NOMO-1 treated with dmso at 0.1 percent for 144 hours (cell line): ENCODE measurements around the gene AMMECR1.
"Not testable (repeated sequence)": the region's sequence is repeated elsewhere in the genome, so short reads cannot be mapped to it uniquely, and the experiment has no call there.

Experiments used
- DNase-seq: peaks from one replicate; lab custom pipeline; 2025; ENCODE audit not compliant: unreplicated experiment; lab: John Stamatoyannopoulos, UW

AMMECR1 gene

DNA sequence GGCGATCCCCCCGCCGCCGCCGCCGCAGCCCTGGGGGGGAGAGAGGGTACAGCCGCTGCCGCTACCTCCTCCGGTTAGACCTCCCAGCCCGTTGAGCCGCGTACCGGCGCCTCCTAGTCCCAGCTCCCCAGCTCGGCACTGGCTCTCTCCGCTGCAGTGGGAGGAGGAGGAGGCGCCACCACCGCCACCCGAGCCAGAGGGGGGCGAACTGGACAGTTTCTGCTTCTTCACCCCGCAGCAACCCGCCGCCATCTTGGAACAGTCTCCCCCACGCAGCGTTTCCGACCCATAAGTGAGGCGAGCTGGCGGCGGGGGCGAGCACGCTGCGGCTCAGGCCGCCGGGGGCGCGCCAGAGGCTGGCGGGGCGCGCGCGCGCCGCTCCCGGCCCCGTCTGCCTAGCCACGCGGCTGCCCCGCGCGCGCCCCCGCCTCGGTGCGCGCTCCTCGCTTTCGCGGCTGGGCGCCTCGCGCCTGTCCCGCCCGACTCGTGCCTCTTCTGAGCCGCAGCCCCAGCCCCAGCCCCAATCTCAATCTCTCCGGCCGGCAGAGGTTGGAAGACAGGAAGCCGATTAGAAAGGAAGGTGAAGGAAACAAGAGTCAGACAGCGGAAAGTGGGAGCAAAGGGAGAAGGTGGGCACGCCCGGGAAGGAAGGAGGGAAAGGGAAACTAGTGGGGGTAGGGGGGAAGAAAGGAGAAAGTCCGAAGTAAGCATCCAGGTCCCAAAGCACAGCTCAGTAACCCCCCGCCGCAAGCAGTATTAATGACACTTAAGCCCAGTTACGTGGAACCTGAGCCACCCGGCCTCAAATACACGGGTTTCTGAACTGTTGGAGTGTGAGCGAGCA, at the start of gene AMMECR1:
Gene AMMECR1, minus strand, starts transcription at position 266 of the 844 bp plus-strand sequence. Its CDS starts 14 bp downstream, at position 252.
- peak; percentile 48 for DNase-seq

GRCh38 chrX:110363244-110363643, 45.4 kb upstream of the AMMECR1 start:
- DNase-seq, result no peak

DNA sequence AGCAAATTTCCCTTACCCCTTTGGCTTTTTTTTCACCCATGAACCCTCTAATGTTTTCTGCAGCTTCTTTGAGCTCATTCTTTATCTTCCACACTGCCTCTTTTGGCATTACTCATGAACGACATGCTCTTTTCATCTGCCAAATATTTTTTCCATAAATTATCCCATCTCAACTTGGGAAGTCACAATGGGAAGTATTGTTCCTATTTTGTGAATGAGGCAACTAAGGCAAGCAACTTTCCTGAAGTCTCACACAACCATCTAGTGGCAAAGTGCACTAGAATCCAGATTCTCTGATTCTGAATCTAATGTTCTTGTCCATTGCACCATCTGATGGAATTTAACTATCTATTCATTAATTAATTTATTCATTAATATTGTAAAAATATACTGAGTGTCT, 41.4 kb upstream of the AMMECR1 start:
- DNase-seq, result no peak

- DNase-seq, result no peak
Measured at GRCh38 chrX:110358548-110358947, 40.7 kb upstream of the AMMECR1 start, which contains the start of gene RTL9. Gene RTL9 (plus strand): TSS chrX:110358848. CDS start chrX:110450618, 91,770 bp downstream.

DNA sequence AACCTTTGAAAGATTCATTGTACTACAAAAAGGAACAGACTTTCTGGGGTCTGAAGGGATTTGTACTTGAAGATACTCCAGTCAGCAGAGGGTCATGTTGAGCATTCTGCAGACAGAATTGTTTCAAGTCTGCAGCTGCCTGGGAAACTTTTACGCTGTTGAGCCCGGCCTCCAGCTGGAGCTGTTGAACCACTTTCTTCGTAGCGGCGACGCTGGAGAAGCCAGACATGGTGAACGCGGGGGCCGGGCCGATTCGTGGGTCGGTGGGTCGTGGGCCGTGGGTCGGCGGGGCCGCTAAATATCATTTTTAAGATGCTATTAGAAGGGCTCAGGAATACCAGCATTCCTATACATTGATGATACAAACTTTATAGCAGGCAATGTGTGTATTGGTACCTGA, 28.8 kb upstream of the AMMECR1 start:
- DNase-seq, result no peak

DNA sequence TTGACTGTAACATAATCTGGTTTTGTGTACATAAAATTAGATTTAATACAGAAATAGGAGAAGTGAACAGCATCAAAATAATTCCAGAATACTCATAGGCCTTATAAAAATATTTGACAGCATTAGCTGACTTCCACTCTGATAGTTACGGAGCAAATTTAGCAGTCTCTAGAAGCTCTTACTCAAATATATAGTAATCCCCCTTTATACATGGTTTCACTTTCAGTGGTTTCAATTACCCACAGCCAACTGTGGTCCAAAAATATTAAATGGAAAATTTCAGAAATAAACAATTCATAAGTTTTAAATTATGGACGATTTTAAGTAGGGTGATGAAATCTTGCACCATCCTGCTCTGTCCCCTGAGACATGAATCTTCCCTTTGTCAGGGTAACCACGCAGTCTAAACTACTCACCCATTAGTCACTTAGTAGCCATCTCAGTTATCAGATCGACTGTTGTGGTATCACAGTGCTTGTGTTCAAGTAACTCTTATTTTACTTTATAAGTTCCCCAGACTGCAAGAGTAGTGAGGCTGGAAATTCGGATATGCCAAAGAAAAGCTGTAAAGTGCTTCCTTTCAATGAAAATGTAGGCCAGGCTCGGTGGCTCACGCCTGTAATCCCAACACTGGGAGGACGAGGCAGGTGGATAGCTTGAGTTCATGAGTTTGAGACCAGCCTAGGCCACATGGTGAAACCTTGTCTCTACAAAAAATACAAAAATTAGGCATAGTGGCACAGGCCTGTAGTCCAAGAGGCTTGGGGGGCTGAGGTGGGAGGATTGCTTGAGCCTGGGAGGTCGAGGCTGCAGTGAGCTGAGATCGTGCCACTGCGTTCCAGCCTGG, 23.5 kb upstream of the AMMECR1 start:
- DNase-seq, result no peak

DNA sequence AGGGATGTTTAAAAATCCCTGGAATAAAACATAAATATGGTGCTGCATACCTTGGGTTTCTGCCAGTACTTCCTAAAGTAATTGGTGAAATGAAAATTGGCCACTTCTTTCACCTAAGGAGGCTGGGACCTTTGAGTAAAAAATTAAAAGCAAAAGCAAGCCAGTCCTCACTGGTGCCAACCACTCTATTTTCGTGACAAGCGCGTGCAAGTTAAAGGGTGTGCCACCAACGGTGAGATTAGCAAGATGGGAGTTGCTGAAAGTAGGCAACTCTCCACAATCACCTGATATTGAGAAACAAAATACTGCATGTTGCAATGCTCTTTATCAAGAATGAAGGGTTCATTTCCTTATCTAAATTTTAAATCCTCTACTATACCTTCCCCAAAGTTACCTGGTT, 21.1 kb upstream of the AMMECR1 start:
- peak; percentile 58 for DNase-seq

- DNase-seq, result not testable (repeated sequence)
Measured at GRCh38 chrX:110333458-110333857, 15.6 kb upstream of the AMMECR1 start.

DNA sequence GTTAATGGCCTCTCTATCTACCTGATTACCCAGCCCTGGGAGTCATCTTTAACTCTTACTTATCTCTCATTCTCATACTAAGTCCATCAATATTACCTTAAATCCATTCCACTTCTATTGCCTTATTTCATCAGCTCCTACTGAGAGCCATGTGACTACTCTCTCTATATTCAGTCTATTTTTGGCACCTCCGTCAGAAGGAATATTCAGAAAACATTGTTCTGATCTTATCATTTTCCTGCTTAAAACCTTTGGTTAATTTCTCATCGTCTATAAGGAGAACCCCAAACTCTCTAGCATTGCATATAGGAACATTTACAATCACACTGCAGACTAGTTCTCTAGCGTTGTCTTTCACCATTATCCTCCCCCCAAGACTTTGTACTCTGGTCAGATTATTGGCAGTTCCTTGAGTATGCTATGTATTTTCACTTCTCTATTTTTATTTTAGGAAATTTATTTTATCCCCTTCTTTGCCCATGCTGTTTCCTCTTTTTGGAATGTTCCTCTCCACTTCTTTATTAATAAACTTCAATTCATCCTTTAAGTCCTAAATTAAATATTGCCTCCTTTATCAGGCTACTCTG, 13.7 kb upstream of the AMMECR1 start:
- DNase-seq, result peak; percentile 37

DNA sequence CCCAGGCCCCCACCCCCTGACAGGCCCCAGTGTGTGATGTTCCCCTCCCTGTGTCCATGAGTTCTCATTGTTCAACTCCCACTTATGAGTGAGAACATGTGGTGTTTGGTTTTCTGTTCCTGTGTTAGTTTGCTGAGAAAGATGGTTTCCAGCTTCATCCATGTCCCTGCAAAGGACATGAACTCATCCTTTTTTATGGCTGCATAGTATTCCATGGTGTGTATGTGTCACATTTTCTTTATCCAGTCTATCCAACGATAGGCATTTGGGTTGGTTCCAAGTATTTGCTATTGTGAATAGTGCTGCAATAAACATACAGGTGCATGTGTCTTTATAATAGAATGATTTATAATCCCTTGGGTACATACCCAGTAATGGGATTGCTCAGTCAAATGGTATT, 10.7 kb upstream of the AMMECR1 start:
- DNase-seq, result not testable (repeated sequence)

GRCh38 chrX:110327336-110327735, 9.5 kb upstream of the AMMECR1 start:
- DNase-seq, result peak; percentile 86

- DNase-seq, result no peak
Measured at GRCh38 chrX:110326712-110327111, 8.8 kb upstream of the AMMECR1 start.

GRCh38 chrX:110322603-110323002, 4.7 kb upstream of the AMMECR1 start:
- DNase-seq, result no peak

GRCh38 chrX:110321670-110322069, 3.8 kb upstream of the AMMECR1 start:
- no peak for DNase-seq

GRCh38 chrX:110321081-110321480, 3.2 kb upstream of the AMMECR1 start:
- DNase-seq, result no peak

- DNase-seq, result no peak
Measured at GRCh38 chrX:110320381-110320987, 2.6 kb upstream of the AMMECR1 start.

DNA sequence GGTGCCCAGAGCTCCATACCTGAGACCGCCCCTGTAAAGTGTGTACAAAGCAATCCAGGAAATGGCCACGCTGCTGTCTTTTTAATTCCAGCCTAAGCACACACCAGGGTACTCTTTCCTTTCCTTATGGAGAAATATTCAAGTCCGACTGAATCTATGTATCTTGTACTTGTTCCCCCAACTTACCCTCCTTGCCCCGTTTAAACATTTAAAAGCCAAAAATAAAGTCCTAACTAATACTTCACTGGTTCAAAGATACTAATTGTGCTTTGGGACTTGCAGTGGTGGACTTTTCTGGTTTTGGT, 731 bp upstream of the AMMECR1 start:
- DNase-seq, result no peak

DNA sequence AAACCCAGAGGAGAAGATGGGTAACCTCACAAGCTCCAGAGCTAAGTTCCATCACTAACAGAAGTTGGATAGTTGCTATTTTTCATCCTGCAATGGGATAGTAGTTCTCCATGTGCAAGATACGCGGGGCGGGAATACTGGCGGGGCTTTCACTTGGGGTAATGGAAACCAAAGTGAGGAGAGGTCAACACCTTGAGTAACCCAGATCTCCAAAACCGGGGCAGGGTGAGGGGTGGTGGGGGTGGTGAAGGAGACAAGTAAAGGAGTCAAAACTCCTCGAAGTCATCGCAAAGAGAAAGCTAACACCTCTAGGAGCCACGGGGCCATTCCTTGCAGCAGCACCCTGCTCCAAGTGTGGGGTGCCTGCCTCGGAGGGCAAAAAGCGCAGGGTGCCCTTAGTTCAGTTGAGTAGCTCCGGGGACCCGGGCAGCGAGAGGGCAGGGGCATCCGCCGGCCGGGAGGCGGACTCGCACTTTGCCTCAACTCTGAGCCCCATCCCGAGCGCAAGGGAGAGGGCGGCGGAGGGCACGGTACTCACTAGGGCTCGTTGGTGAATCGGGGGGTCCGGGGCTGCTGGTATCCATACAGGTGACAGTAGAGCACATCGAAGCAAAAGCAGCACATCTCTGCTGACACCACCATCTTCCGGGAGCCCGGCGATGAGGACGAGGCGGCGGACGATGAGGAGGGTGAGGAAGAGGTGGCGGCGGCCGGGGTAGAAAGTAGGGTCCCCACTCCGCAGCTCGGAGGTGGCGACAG, 645 bp downstream of the AMMECR1 start:
- DNase-seq, result no peak

- no peak for DNase-seq
Measured at GRCh38 chrX:110316351-110317060, 1.4 kb downstream of the AMMECR1 start.

- DNase-seq, result no peak
Measured at GRCh38 chrX:110315551-110315950, 2.3 kb downstream of the AMMECR1 start.
